Kidney (tissue), 14 donors: Measurements from ENCODE around the gene GPR52. TPM values are rescaled to one million over a fixed set of nuclear protein-coding genes. Genes with fewer than 3 reads are reported as not detected.

Experiments
- DNase-seq, 5 donors: peaks; one replicate each; pipeline ENCODE4 v3.0.0-alpha.2; 2013 to 2020
- FAIRE-seq: peaks from 2 replicates; lab custom pipeline; 2012; peaks lifted over from hg19 to GRCh38; lab: Jason Lieb, UNC
- H3K27ac ChIP-seq, 2 donors: one replicate each; pipeline ENCODE4 v1.7.0; 2013; ENCODE audit warnings: low read depth in 2 of 2, low read length in 2 of 2, inconsistent platforms in 1 of 2
- H3K27me3 ChIP-seq: one replicate; pipeline ENCODE4 v1.7.1; 2013; ENCODE audit warnings: low read length, inconsistent platforms; ENCODE audit not compliant: control insufficient read depth, insufficient read depth
- H3K36me3 ChIP-seq, 3 donors: one replicate each; pipeline versions ENCODE4 v1.7.0 to v1.7.1; 2013; ENCODE audit warnings: low read length in 3 of 3, control low read depth in 1 of 3, inconsistent platforms in 1 of 3; ENCODE audit not compliant: insufficient read depth in 3 of 3, control insufficient read depth in 2 of 3
- H3K4me1 ChIP-seq, 3 donors: one replicate each; pipeline versions ENCODE4 v1.7.0 to v1.7.1; 2013; ENCODE audit warnings: low read length in 3 of 3, inconsistent platforms in 1 of 3, low read depth in 1 of 3; ENCODE audit not compliant: control insufficient read depth in 2 of 3, insufficient read depth in 2 of 3
- H3K4me3 ChIP-seq, 3 donors: one replicate each; pipeline versions ENCODE4 v1.7.0 to v1.8.1; 2013; ENCODE audit warnings: low read length in 3 of 3, control low read depth in 1 of 3, inconsistent platforms in 1 of 3
- H3K9ac ChIP-seq, 3 donors: one replicate each; pipeline versions ENCODE4 v1.7.0 to v1.7.1; 2013; ENCODE audit warnings: low read length in 3 of 3, control low read depth in 1 of 3, inconsistent platforms in 1 of 3
- H3K9me3 ChIP-seq, 3 donors: one replicate each; pipeline versions ENCODE4 v1.7.0 to v1.7.1; 2013; ENCODE audit warnings: low read length in 3 of 3, control low read depth in 1 of 3, inconsistent platforms in 1 of 3; ENCODE audit not compliant: control insufficient read depth in 2 of 3, insufficient read depth in 1 of 3
- CTCF ChIP-seq: IDR thresholded peaks from 3 replicates; pipeline ENCODE4 v1.5.1; 2012; ENCODE audit warnings: mild to moderate bottlenecking, moderate library complexity, borderline replicate concordance; ENCODE audit not compliant: insufficient read depth; ENCODE audit errors: extremely low read depth
- intact Hi-C: fragments of 100-400 bp; cut with DNase I; formaldehyde crosslinking; loops from one replicate; pipeline ENCODE4 v1.11.1; 2022
- polyA plus RNA-seq: library from polyadenylated mRNA; stranded (reverse); fragments of 350-450 nt; fragmentation: Illumina TruSeq; extraction: RNeasy Lipid Tissue Mini Kit (QIAGEN cat#74804); gene quantifications from one replicate; pipeline ENCODE4 v1.2.3, GENCODE V29; 2014; ENCODE audit warnings: low read depth, low replicate concordance; ENCODE audit not compliant: insufficient read depth
- total RNA-seq: library from RNA; stranded (reverse); fragmentation: NEBNext Ultra II Directional; extraction: Animal tissue kit (Norgen Biotek cat#: 25700); gene quantifications from one replicate; pipeline ENCODE4 v1.2.1, GENCODE V29; 2021
- donor health status: control.
- donor health status: control.
- donor health status: control.
- donor health status: control.
- donor health status: control.
- donor health status: DM: yes; HTN: yes; CAD: no.
- donor health status: Normal renal cell carcinoma (clear cell type).

The GPR52 gene
- total and polyA plus RNA-seq, 2 donors from 2014 or later, result 2.7 TPM; not detected in 1

GRCh38 chr1:174497478-174497877 is 49.7 kb downstream of the GPR52 start:
- no peak for FAIRE-seq
- H3K4me3 ChIP-seq, result no peak overlapping the region
- DNase-seq, result peak in 2 of 5 donors; percentile 10 to 20
- no peak overlapping the region for H3K9ac ChIP-seq
- TF ChIP-seq CTCF, result no peak
- no peaks in the 10 kb centered on the region for H3K27me3 ChIP-seq
- no peaks in the 10 kb centered on the region for H3K9me3 ChIP-seq
- intact Hi-C loops, result no loop called here
- peaks cover 0 to 3% (median 0%) of the 10 kb centered on the region in 3 donors for H3K4me1 ChIP-seq
- no peak overlapping the region for H3K27ac ChIP-seq
- no peaks in the 10 kb centered on the region for H3K36me3 ChIP-seq
